Measurements from ENCODE around the gene GPANK1. TPM values are rescaled to one million over a fixed set of nuclear protein-coding genes. Genes with fewer than 3 reads are reported as not detected.

The GPANK1 gene
- total RNA-seq, 4 donors from 2014 or later, result 13.4 to 20.0 (median 16.7) TPM

DNA sequence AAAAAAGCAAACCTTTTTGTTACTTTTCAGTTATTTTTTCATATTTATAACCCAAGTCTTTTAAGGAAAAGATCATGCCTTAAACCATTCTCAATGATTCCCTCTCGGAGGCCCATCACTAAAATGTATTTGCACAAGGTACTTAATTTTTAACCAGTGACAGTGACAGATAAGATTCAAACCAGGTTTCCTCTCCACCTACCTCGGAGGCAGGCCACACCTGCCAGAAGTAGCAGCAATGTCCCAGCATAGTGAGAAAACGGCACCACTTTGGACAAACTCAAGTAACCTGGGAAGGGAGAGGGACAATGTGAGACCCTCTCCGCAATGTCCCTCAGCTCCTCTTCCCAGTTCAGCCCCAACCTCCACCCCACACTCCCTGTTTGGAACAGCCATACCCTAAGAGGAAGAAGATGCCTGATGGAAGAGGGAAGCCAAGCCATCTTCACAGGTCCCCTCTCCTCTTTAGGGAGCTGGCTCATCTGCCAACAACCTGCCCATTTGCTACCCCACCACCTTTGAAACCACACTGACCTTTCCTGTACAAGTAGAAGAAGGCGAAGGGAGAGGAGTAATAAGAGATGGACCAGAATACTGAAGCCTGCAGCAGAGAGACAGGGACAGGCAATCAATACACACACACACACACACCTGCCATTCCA, 36.1 kb upstream of the GPANK1 start:
- TF ChIP-seq, protein P1, sequence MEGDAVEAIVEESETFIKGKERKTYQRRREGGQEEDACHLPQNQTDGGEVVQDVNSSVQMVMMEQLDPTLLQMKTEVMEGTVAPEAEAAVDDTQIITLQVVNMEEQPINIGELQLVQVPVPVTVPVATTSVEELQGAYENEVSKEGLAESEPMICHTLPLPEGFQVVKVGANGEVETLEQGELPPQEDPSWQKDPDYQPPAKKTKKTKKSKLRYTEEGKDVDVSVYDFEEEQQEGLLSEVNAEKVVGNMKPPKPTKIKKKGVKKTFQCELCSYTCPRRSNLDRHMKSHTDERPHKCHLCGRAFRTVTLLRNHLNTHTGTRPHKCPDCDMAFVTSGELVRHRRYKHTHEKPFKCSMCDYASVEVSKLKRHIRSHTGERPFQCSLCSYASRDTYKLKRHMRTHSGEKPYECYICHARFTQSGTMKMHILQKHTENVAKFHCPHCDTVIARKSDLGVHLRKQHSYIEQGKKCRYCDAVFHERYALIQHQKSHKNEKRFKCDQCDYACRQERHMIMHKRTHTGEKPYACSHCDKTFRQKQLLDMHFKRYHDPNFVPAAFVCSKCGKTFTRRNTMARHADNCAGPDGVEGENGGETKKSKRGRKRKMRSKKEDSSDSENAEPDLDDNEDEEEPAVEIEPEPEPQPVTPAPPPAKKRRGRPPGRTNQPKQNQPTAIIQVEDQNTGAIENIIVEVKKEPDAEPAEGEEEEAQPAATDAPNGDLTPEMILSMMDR (IDR thresholded peaks at IDR 0.05; ENCODE audit: low read depth), result no peak

DNA sequence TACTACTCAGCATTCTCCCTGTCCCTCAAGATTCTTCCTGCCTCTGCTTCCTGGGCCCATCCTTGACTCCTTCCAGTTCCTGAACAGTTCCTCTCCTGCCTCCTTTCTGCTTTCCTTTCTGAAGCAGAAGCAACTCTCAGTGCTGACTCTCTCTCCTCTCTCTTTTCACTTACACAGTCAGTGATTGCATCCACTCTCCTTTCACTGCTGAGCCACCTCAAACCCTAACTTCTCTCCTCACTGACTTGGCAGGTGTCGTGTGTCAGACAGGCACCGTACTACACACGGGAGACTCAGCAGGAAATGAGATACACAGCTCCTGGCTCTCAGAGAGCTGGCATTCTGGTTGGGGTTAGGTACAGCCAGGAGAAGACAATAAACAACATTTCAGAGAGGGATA, 32.8 kb upstream of the GPANK1 start:
- TF ChIP-seq, protein P1 (IDR thresholded peaks at IDR 0.05; ENCODE audit: low read depth), result no peak

DNA sequence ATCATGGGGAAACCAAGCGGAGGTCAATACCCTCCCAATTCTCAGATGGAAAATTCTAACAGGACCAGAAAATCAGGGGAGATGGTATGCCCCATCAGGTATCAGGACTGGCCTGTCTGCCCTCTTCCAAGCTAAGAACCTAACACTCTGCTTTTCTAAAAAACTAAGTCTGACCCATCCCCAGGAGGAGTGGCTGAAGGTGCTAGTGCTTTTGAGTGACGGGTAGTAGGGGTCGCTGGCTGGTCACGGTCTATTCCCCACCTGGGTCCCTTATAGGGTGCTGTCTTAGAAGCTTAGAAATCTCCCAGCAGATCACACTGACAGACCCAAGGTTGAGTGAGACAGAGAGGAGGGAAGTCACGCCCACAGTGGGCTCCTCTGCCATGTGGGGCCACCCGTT, 28.7 kb upstream of the GPANK1 start:
- TF ChIP-seq, protein P1 (IDR thresholded peaks at IDR 0.05; ENCODE audit: low read depth), result no peak

DNA sequence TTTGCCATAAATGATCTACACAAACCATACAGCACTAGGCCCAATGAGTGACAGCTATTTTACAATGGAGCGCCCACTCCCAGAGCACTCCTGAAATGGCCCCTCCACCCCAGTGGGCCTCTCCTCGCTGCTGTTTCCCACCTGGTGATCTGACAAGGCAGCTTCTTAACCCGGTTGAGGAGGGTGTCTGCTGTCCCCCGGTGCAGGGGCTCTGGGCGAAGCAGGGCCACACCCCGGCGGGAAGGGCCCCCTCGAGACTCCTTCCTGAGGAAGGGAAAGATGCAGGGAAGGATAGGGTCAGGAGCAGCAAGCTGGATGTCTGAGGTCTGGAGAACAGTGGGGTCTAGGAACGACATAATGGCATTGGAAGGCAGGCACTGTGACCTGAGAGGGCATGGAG, 28.1 kb upstream of the GPANK1 start:
- TF ChIP-seq, protein P1 (IDR thresholded peaks at IDR 0.05; ENCODE audit: low read depth), result no peak

DNA sequence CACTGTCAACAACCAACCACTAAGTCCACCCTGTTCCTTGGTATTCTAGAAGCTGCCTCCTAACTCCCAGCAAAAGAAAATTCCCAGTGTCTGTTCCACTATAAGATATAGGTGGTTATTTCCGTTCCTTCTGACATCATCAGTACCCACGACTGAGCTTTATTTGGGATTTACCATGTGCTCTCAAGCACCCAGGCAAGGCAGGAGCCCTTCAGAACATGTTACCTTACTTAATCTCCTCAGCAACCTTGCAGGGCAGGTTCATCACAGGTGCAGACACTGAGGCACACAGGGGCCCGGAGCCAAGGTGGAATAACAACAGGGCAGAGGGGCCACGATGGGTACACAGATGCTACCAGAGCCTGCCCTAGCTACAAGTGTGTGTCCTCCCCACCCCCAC, 27.6 kb upstream of the GPANK1 start:
- TF ChIP-seq, protein P1 (IDR thresholded peaks at IDR 0.05; ENCODE audit: low read depth), result no peak

DNA sequence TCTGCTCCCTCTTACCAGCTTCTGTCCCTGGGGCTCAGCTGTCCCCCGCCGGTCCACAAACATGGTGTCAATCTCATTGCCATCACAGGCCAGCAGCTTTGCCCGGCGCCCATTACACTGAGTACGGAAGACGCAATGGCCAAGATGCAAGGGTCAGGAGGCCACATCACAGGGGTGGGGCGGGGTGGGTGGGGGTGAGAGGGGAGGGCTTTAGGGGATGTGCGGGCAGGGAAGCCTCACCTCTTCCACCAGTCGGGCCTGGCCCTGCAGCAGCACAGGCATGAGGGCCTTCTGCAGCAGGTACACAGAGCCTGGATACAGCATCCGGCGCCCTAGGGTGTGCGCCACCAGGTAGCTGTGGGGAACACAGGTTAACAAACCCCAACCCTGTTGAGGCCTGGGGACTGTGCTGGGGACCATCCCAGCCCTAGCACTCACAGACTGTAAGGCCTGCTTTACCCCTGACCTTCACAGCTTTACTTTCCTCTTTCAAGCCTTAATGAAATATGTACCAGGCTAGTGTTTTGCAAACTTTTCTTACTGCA, 26.8 kb upstream of the GPANK1 start:
- TF ChIP-seq, protein P1 (IDR thresholded peaks at IDR 0.05; ENCODE audit: low read depth), result no peak

DNA sequence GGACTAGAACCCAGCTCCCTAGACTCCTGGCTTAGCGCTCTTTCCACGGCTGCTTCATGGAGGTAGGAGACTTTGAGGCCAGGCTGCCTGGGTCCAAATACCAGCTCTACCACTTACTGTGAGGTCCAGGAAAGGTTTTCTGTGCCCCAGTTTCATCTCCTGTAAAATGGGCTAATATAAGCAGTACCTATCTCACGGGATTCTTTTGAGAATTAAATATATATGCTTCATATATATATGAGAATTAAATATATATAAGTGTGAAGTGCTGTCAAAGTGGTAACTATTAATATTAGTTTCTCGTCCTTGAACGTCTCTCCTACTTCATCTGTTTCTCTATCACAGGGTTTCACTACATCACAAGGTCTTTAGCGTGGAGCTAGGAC, 26.3 kb upstream of the GPANK1 start:
- TF ChIP-seq, protein P1 (IDR thresholded peaks at IDR 0.05; ENCODE audit: low read depth), result no peak

All from subcutaneous adipose tissue (tissue), 4 donors.